Mesothelial cell of epicardium (in vitro differentiated cells): Measurements from ENCODE around the gene KRT39. TPM values are rescaled to one million over a fixed set of nuclear protein-coding genes. Genes with fewer than 3 reads are reported as not detected.
A peak's percentile ranks its signal among the peaks of the same experiment; 100 is the strongest.

Experiments
- DNase-seq, 2 experiments: peaks; one replicate each; pipeline ENCODE4 v3.0.0; 2021; ENCODE audit warnings: low spot score in 2 of 2; ENCODE audit not compliant: unreplicated experiment in 2 of 2
- H3K27ac Mint-ChIP-seq: 2 replicates; pipeline ENCODE4 v1.8.0; 2021; ENCODE audit warnings: mixed read lengths
- H3K27me3 Mint-ChIP-seq: 2 replicates; pipeline ENCODE4 v1.8.0; 2021; ENCODE audit warnings: low read depth, mixed read lengths
- H3K36me3 Mint-ChIP-seq: 2 replicates; pipeline ENCODE4 v1.8.0; 2021; ENCODE audit warnings: mixed read lengths
- H3K4me1 Mint-ChIP-seq: 2 replicates; pipeline ENCODE4 v1.8.0; 2021; ENCODE audit warnings: mixed read lengths
- H3K4me3 Mint-ChIP-seq: 2 replicates; pipeline ENCODE4 v1.8.0; 2021; ENCODE audit warnings: mild to moderate bottlenecking, moderate library complexity, mixed read lengths
- H3K9me3 Mint-ChIP-seq: 2 replicates; pipeline ENCODE4 v1.8.0; 2021; ENCODE audit warnings: mixed read lengths
- CTCF ChIP-seq: fragments of 200-600 bp; sonication (generic); IDR thresholded peaks from one replicate; pipeline ENCODE4 v1.5.0; 2021; ENCODE audit warnings: antibody characterized with exemption; ENCODE audit not compliant: unreplicated experiment
- total RNA-seq: library from RNA; stranded (reverse); gene quantifications from 3 replicates; pipeline ENCODE4 v1.2.1, GENCODE V29; 2021

KRT39 gene
- total RNA-seq, 1 donor from 2014 or later, result not detected

- Mint-ChIP-seq H3K4me1 (peaks cover 69% of the 10 kb centered on the region), H3K27ac (peak overlapping the region; percentile 96), H3K4me3 (peak overlapping the region; percentile 3), H3K36me3 (no peaks in the 10 kb centered on the region), H3K27me3 (no peaks in the 10 kb centered on the region), H3K9me3 (no peaks in the 10 kb centered on the region)
- no peak for TF ChIP-seq CTCF
- no peak for DNase-seq
Observed at GRCh38 chr17:40956401-40957254, 10.1 kb downstream of the KRT39 start.

GRCh38 chr17:40953881-40954280 is 12.9 kb downstream of the KRT39 start:
- TF ChIP-seq CTCF, result no peak
- Mint-ChIP-seq H3K36me3 (no peaks in the 10 kb centered on the region), H3K27me3 (no peaks in the 10 kb centered on the region), H3K27ac (peak overlapping the region; percentile 88), H3K4me3 (no peak overlapping the region), H3K9me3 (no peaks in the 10 kb centered on the region), H3K4me1 (peaks cover 66% of the 10 kb centered on the region)
- DNase-seq, result no peak

- Mint-ChIP-seq H3K36me3 (no peaks in the 10 kb centered on the region), H3K27ac (no peak overlapping the region), H3K9me3 (no peaks in the 10 kb centered on the region), H3K4me1 (peaks cover 56% of the 10 kb centered on the region), H3K4me3 (no peak overlapping the region), H3K27me3 (no peaks in the 10 kb centered on the region)
- TF ChIP-seq CTCF, result no peak
- no peak for DNase-seq
Observed at GRCh38 chr17:40952661-40953060, 14.1 kb downstream of the KRT39 start.

GRCh38 chr17:40952154-40952553 is 14.6 kb downstream of the KRT39 start:
- no peaks in the 10 kb centered on the region for H3K9me3 Mint-ChIP-seq
- no peak for DNase-seq
- TF ChIP-seq CTCF, result no peak
- H3K36me3 Mint-ChIP-seq, result no peaks in the 10 kb centered on the region
- peaks cover 54% of the 10 kb centered on the region for H3K4me1 Mint-ChIP-seq
- no peak overlapping the region for H3K27ac Mint-ChIP-seq
- H3K27me3 Mint-ChIP-seq, result no peaks in the 10 kb centered on the region
- no peak overlapping the region for H3K4me3 Mint-ChIP-seq

GRCh38 chr17:40951011-40951622 is 15.6 kb downstream of the KRT39 start:
- no peaks in the 10 kb centered on the region for H3K9me3 Mint-ChIP-seq
- no peaks in the 10 kb centered on the region for H3K36me3 Mint-ChIP-seq
- TF ChIP-seq CTCF, result no peak
- no peaks in the 10 kb centered on the region for H3K27me3 Mint-ChIP-seq
- no peak overlapping the region for H3K27ac Mint-ChIP-seq
- peaks cover 50% of the 10 kb centered on the region for H3K4me1 Mint-ChIP-seq
- DNase-seq, result no peak
- H3K4me3 Mint-ChIP-seq, result no peak overlapping the region
